ENCODE results near the gene SLC22A7.

GRCh38 chr6:43268782-43269272 is 29.2 kb upstream of the SLC22A7 start:
- TF ChIP-seq CTCF (IDR thresholded peaks at IDR 0.05) (no peak), POLR2A (IDR thresholded peaks at IDR 0.05) (no peak)

All from sigmoid colon (tissue), 3 donors.